Neural cell (in vitro differentiated cells): Measurements from ENCODE around the gene EXOC2. TPM values are rescaled to one million over a fixed set of nuclear protein-coding genes. Genes with fewer than 3 reads are reported as not detected.

Experiments
- H2AFZ ChIP-seq: fragments of 200-600, 300-800 bp; sonication (generic), shearing (Covaris generic); 2 replicates; pipeline ENCODE4 v1.6.0; 2014; ENCODE audit warnings: low read depth, mild to moderate bottlenecking, antibody characterized with exemption, low read length, moderate library complexity
- H3F3A ChIP-seq: fragments of 200-600 bp; shearing (Covaris generic); 2 replicates; pipeline ENCODE4 v1.6.1; 2016; ENCODE audit warnings: mild to moderate bottlenecking, moderate library complexity, mixed read lengths, antibody characterized with exemption, low read length; ENCODE audit not compliant: insufficient read depth, poor library complexity, severe bottlenecking
- H3K27ac ChIP-seq: fragments of 200-600, 300-800 bp; sonication (generic), shearing (Covaris generic); 2 replicates; pipeline ENCODE4 v1.5.1; 2014; ENCODE audit warnings: mild to moderate bottlenecking, low read length, moderate library complexity
- H3K27me3 ChIP-seq: fragments of 300-800, 200-600 bp; sonication (generic), shearing (Covaris generic); 2 replicates; pipeline ENCODE4 v1.6.0; 2014; ENCODE audit warnings: mild to moderate bottlenecking, low read depth, low read length, moderate library complexity; ENCODE audit not compliant: insufficient read depth
- H3K36me3 ChIP-seq: fragments of 300-800, 200-600 bp; sonication (generic), shearing (Covaris generic); 2 replicates; pipeline ENCODE4 v1.5.1; 2014; ENCODE audit warnings: mild to moderate bottlenecking, antibody characterized with exemption, low read length, moderate library complexity; ENCODE audit not compliant: insufficient read depth
- H3K4me2 ChIP-seq: fragments of 300-800, 200-600 bp; sonication (generic), shearing (Covaris generic); 2 replicates; pipeline ENCODE4 v1.6.0; 2014; ENCODE audit warnings: mild to moderate bottlenecking, low read length
- H3K4me3 ChIP-seq: fragments of 300-800, 200-600 bp; sonication (generic), shearing (Covaris generic); 2 replicates; pipeline ENCODE4 v1.5.1; 2014; ENCODE audit warnings: mild to moderate bottlenecking, low read length, moderate library complexity
- H3K79me2 ChIP-seq: fragments of 200-600 bp; shearing (Covaris generic); replicated peaks from 2 replicates; pipeline ENCODE4 v1.6.0; 2014; ENCODE audit warnings: mild to moderate bottlenecking, low read length, moderate library complexity; ENCODE audit not compliant: insufficient read depth
- H3K9ac ChIP-seq: fragments of 300-800, 200-600 bp; sonication (generic), shearing (Covaris generic); 2 replicates; pipeline ENCODE4 v1.6.1; 2016; ENCODE audit warnings: mild to moderate bottlenecking, low read length, mixed read lengths
- H3K9me2 ChIP-seq: fragments of 200-600 bp; shearing (Covaris generic); 2 replicates; pipeline ENCODE4 v1.6.1; 2016; ENCODE audit warnings: mild to moderate bottlenecking, low read length, mixed read lengths; ENCODE audit not compliant: insufficient read depth
- H3K9me3 ChIP-seq: fragments of 200-600, 300-800 bp; sonication (generic), shearing (Covaris generic); 2 replicates; pipeline ENCODE4 v1.6.1; 2016; ENCODE audit warnings: mild to moderate bottlenecking, mixed run types, low read length, moderate library complexity, mixed read lengths
- H4K20me1 ChIP-seq: fragments of 200-600 bp; shearing (Covaris generic); 2 replicates; pipeline ENCODE4 v1.6.1; 2016; ENCODE audit warnings: mild to moderate bottlenecking, mixed run types; ENCODE audit not compliant: insufficient read depth
- EP300 ChIP-seq: fragments of 450-650 bp; conservative IDR thresholded peaks from 2 replicates; pipeline ENCODE4 v1.6.1; 2014; ENCODE audit warnings: antibody characterized with exemption, mild to moderate bottlenecking, moderate library complexity; ENCODE audit not compliant: poor library complexity, severe bottlenecking
- EZH2 ChIP-seq: fragments of 200-600, 300-800 bp; shearing (Covaris generic), sonication (generic); IDR thresholded peaks from 2 replicates; pipeline ENCODE4 v1.6.1; 2014; ENCODE audit warnings: antibody characterized with exemption, low read length, borderline replicate concordance, mild to moderate bottlenecking; ENCODE audit not compliant: insufficient read depth, poor library complexity, severe bottlenecking
- MXI1 ChIP-seq: fragments of 450-650 bp; conservative IDR thresholded peaks from 2 replicates; pipeline ENCODE4 v1.6.1; 2014; ENCODE audit warnings: antibody characterized with exemption, mild to moderate bottlenecking; ENCODE audit not compliant: poor library complexity, severe bottlenecking
- POLR2AphosphoS5 ChIP-seq: IDR thresholded peaks from 2 replicates; pipeline ENCODE4 v1.6.1; 2012
- RAD21 ChIP-seq: fragments of 450-650 bp; conservative IDR thresholded peaks from 2 replicates; pipeline ENCODE4 v1.6.1; 2014; ENCODE audit warnings: antibody characterized with exemption, mild to moderate bottlenecking, moderate library complexity
- SMC3 ChIP-seq: fragments of 450-650 bp; conservative IDR thresholded peaks from 2 replicates; pipeline ENCODE4 v1.6.1; 2014; ENCODE audit warnings: antibody characterized with exemption, mild to moderate bottlenecking, moderate library complexity; ENCODE audit not compliant: poor library complexity
- TAF1 ChIP-seq: IDR thresholded peaks from 2 replicates; pipeline ENCODE4 v1.6.1; 2012; ENCODE audit warnings: low read depth
- polyA plus RNA-seq: library from polyadenylated mRNA; depleted of rRNA; stranded (reverse); fragments of >200 nt; gene quantifications from 2 replicates; pipeline ENCODE4 v1.2.3, GENCODE V29; 2014
- TF ChIP-seq, protein P1 (sequence below): IDR thresholded peaks from 2 replicates; pipeline ENCODE4 v1.6.1; 2012; ENCODE audit warnings: borderline replicate concordance
- TF ChIP-seq, protein P2 (sequence below): fragments of 450-650 bp; IDR thresholded peaks from 2 replicates; pipeline ENCODE4 v1.5.1; 2014; ENCODE audit warnings: antibody characterized with exemption, mild to moderate bottlenecking, moderate library complexity; ENCODE audit not compliant: poor library complexity, severe bottlenecking

EXOC2 gene
- polyA plus RNA-seq, 1 donor from 2014 or later, result 38.6 TPM

DNA sequence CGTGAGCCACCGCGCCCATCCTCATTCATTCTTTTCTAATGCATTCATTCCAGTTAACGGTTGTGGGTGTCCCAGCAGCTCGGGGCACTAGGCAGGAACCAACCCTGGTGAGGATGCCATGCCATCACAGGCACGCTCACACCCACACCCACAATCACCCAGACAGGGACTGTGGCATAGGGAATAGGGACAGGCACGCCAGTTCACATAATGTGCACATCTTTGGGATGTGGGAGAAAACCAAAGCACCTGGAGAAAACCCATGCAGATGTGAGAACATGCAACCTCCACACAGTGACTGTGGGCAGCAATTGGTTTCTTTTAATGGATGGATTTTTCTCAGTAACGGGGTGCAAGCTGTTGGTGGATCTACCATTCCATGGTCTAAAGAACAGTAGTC, 237.1 kb downstream of the EXOC2 start:
- Histone ChIP-seq H3K79me2 (no peaks in the 10 kb centered on the region), H3K9ac (no peak overlapping the region), H3K9me2 (no peaks in the 10 kb centered on the region), H3K4me3 (no peak overlapping the region), H3K9me3 (no peaks in the 10 kb centered on the region), H3K27ac (no peak overlapping the region), H2AFZ (no peak overlapping the region), H3K27me3 (no peaks in the 10 kb centered on the region), H3K36me3 (no peaks in the 10 kb centered on the region), H3F3A (no peaks in the 10 kb centered on the region), H3K4me2 (no peak overlapping the region), H4K20me1 (no peaks in the 10 kb centered on the region)
- TF ChIP-seq RAD21, result no peak
- no peak for TF ChIP-seq SMC3
- TF ChIP-seq, protein P1, sequence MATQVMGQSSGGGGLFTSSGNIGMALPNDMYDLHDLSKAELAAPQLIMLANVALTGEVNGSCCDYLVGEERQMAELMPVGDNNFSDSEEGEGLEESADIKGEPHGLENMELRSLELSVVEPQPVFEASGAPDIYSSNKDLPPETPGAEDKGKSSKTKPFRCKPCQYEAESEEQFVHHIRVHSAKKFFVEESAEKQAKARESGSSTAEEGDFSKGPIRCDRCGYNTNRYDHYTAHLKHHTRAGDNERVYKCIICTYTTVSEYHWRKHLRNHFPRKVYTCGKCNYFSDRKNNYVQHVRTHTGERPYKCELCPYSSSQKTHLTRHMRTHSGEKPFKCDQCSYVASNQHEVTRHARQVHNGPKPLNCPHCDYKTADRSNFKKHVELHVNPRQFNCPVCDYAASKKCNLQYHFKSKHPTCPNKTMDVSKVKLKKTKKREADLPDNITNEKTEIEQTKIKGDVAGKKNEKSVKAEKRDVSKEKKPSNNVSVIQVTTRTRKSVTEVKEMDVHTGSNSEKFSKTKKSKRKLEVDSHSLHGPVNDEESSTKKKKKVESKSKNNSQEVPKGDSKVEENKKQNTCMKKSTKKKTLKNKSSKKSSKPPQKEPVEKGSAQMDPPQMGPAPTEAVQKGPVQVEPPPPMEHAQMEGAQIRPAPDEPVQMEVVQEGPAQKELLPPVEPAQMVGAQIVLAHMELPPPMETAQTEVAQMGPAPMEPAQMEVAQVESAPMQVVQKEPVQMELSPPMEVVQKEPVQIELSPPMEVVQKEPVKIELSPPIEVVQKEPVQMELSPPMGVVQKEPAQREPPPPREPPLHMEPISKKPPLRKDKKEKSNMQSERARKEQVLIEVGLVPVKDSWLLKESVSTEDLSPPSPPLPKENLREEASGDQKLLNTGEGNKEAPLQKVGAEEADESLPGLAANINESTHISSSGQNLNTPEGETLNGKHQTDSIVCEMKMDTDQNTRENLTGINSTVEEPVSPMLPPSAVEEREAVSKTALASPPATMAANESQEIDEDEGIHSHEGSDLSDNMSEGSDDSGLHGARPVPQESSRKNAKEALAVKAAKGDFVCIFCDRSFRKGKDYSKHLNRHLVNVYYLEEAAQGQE, result no peak
- TF ChIP-seq, protein P2, sequence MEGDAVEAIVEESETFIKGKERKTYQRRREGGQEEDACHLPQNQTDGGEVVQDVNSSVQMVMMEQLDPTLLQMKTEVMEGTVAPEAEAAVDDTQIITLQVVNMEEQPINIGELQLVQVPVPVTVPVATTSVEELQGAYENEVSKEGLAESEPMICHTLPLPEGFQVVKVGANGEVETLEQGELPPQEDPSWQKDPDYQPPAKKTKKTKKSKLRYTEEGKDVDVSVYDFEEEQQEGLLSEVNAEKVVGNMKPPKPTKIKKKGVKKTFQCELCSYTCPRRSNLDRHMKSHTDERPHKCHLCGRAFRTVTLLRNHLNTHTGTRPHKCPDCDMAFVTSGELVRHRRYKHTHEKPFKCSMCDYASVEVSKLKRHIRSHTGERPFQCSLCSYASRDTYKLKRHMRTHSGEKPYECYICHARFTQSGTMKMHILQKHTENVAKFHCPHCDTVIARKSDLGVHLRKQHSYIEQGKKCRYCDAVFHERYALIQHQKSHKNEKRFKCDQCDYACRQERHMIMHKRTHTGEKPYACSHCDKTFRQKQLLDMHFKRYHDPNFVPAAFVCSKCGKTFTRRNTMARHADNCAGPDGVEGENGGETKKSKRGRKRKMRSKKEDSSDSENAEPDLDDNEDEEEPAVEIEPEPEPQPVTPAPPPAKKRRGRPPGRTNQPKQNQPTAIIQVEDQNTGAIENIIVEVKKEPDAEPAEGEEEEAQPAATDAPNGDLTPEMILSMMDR, result no peak
- no peak for TF ChIP-seq POLR2AphosphoS5
- TF ChIP-seq TAF1, result no peak

DNA sequence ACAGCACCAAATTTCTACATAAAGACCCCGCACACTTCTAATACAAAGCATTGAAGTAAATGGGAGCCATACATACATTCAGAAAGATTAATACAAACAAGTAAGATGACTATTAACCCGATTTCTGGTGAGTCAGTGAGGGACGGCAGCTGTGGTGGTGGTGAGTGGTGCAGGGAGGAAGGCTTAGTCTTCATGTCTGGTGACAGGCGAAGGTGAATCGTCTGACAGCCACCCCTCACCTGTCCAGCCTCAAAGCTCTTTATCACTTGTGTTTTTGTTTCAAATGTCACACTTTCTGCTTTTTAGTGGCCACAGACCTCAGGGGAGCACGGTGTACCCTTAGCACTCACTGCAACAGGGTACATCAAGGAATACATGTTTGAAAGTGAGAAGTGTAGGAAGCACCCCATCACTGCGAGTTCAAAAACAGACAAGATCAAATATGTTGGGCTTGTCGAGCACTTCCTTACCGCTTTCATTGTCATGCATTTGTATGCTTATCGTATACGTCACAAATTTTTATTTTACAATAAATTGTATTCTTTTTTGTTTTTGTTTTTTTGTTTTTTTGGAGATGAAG, 237.8 kb downstream of the EXOC2 start:
- H3K27me3 ChIP-seq, result no peaks in the 10 kb centered on the region
- no peak overlapping the region for H3K9ac ChIP-seq
- H3K9me3 ChIP-seq, result no peaks in the 10 kb centered on the region
- H3K4me2 ChIP-seq, result no peak overlapping the region
- H2AFZ ChIP-seq, result no peak overlapping the region
- no peaks in the 10 kb centered on the region for H3K36me3 ChIP-seq
- TF ChIP-seq EZH2 (no peak), EP300 (no peak), SMC3 (no peak), RAD21 (no peak), MXI1 (no peak), POLR2AphosphoS5 (no peak), TAF1 (no peak)
- TF ChIP-seq, protein P1, result no peak
- TF ChIP-seq, protein P2, result no peak
- H4K20me1 ChIP-seq, result no peaks in the 10 kb centered on the region
- no peak overlapping the region for H3K4me3 ChIP-seq
- H3K9me2 ChIP-seq, result no peaks in the 10 kb centered on the region
- no peaks in the 10 kb centered on the region for H3F3A ChIP-seq
- H3K79me2 ChIP-seq, result no peaks in the 10 kb centered on the region
- H3K27ac ChIP-seq, result no peak overlapping the region
